ENCODE measurements around the gene IRF1. TPM values are rescaled to one million over a fixed set of nuclear protein-coding genes. Genes with fewer than 3 reads are reported as not detected.

IRF1 gene
- total and polyA plus RNA-seq, 2 of the 8 experiments (the other 6 are each of a cell fraction or from before 2014, with no cell fraction given), result 4.0 to 8.5 TPM

GRCh38 chr5:132539716-132540115, 49.1 kb upstream of the IRF1 start:
- H4K91ac ChIP-seq (replicated peaks; ENCODE audit: insufficient read length, low read length), result no peak overlapping the region
- H3K56ac ChIP-seq (replicated peaks; ENCODE audit: insufficient read length, low read depth, low read length), result no peak overlapping the region
- H4K5ac ChIP-seq (ENCODE audit: insufficient read length, low read depth, low read length), result no peak overlapping the region
- CTCF ChIA-PET (ENCODE audit: partially characterized antibody), result interaction anchor here (1.2 to 1.7 kb wide), 2 partner anchors 8 to 13 kb away, joined by 3 to 16 read pairs; no protein-coding TSS in a partner anchor
- no peak overlapping the region for H2AK5ac ChIP-seq (ENCODE audit: low read depth, low read length)
- POLR2A ChIA-PET (ENCODE audit: partially characterized antibody), result no interaction called here
- no peaks in the 10 kb centered on the region for H4K20me1 ChIP-seq (replicated peaks in 1 of 2; ENCODE audit: control insufficient read depth in 1 of 2, insufficient read depth in 2 of 2, low read length in 2 of 2)
- H3K23me2 ChIP-seq (ENCODE audit: low read depth, low read length), result no peaks in the 10 kb centered on the region; the same call in 1 of the 2 replicates
- H3K79me1 ChIP-seq (ENCODE audit: low read depth, low read length), result no peaks in the 10 kb centered on the region
- no peak overlapping the region for H2BK20ac ChIP-seq (ENCODE audit: low read length)
- FAIRE-seq (no peak), DNase-seq (ENCODE audit: low read depth in 1 of 2, low spot score in 2 of 2) (no peak)
- H3K4ac ChIP-seq (replicated peaks; ENCODE audit: insufficient read length, low read depth, low read length), result no peak overlapping the region
- no peak overlapping the region for H3K4me2 ChIP-seq (ENCODE audit: insufficient read depth in 1 of 2, low read depth in 2 of 2, low read length in 2 of 2)
- H3K36me3 ChIP-seq (ENCODE audit: control insufficient read depth in 2 of 4, insufficient read depth in 4 of 4, low read length in 3 of 4), result no peaks in the 10 kb centered on the region
- H2BK12ac ChIP-seq (ENCODE audit: low read depth, low read length), result no peak overlapping the region
- H3K9me3 ChIP-seq (ENCODE audit: insufficient read depth in 2 of 2, low read depth in 1 of 2, low read length in 1 of 2), result no peaks in the 10 kb centered on the region
- H4K8ac ChIP-seq (ENCODE audit: extremely low read depth, insufficient read depth, low read length), result no peak overlapping the region
- no peak overlapping the region for H3K4me3 ChIP-seq (ENCODE audit: extremely low read depth in 1 of 4, insufficient read depth in 2 of 4, low read depth in 3 of 4, low read length in 4 of 4)
- H3K18ac ChIP-seq (ENCODE audit: extremely low read depth, low read length), result no peak overlapping the region
- no peak overlapping the region for H2BK15ac ChIP-seq (ENCODE audit: low read length)
- no peaks in the 10 kb centered on the region for H3K79me2 ChIP-seq (ENCODE audit: control insufficient read depth in 1 of 2, insufficient read depth in 2 of 2, low read length in 2 of 2)
- no peak overlapping the region for H2AFZ ChIP-seq (ENCODE audit: low read length)
- H3K27me3 ChIP-seq (replicated peaks in 1 of 4; ENCODE audit: control insufficient read depth in 3 of 4, extremely low read depth in 1 of 4, insufficient read depth in 3 of 4, low read length in 3 of 4), result no peaks in the 10 kb centered on the region
- H2BK120ac ChIP-seq (replicated peaks; ENCODE audit: low read depth, low read length), result no peak overlapping the region
- no peak overlapping the region for H3K23ac ChIP-seq (ENCODE audit: insufficient read length)
- H3K14ac ChIP-seq (ENCODE audit: insufficient read length), result no peak overlapping the region
- no peaks in the 10 kb centered on the region; a peak in 1 of 7 replicates for H3K4me1 ChIP-seq (replicated peaks in 1 of 4; ENCODE audit: control insufficient read depth in 3 of 4, insufficient read depth in 4 of 4, low read length in 3 of 4)
- WGBS, 2 experiments (ENCODE audit: extremely low coverage in 1 of 2, insufficient coverage in 1 of 2, insufficient read length in 1 of 2, insufficient replicate concordance in 2 of 2, low coverage in 1 of 2, low lambda C conversion rate in 2 of 2, missing lambda C conversion rate in 1 of 2), result 83 to 100% methylated on average over 1 to 4 of the region's 4 CpGs
- H3K9ac ChIP-seq (replicated peaks in 1 of 4; ENCODE audit: extremely low read depth in 1 of 4, low read depth in 3 of 4, low read length in 3 of 4), result no peak overlapping the region
- H2BK5ac ChIP-seq (ENCODE audit: low read depth, low read length), result no peak overlapping the region
- no peak overlapping the region for H3K27ac ChIP-seq (ENCODE audit: low read depth, low read length)
- no peak for TF ChIP-seq RAD21 (IDR thresholded peaks at IDR 0.05 in 1 of 2, conservative IDR thresholded peaks at IDR 0.05 in 1 of 2; ENCODE audit: low read depth in 2 of 2, low read length in 2 of 2)
- no peak for TF ChIP-seq MAFK (IDR thresholded peaks at IDR 0.05; ENCODE audit: low read depth, low read length)
- TF ChIP-seq POLR2A (IDR thresholded peaks at IDR 0.05; ENCODE audit: control extremely low read depth in 1 of 2, low read depth in 2 of 2, low read length in 2 of 2), result no peak
- no peak for TF ChIP-seq RFX5 (IDR thresholded peaks at IDR 0.05; ENCODE audit: borderline replicate concordance, low read depth, low read length)
- no peak for TF ChIP-seq SRF (IDR thresholded peaks at IDR 0.05; ENCODE audit: low read depth, low read length)
- no peak for TF ChIP-seq ASH2L (IDR thresholded peaks at IDR 0.05; ENCODE audit: low read length)
- TF ChIP-seq RXRA (IDR thresholded peaks at IDR 0.05; ENCODE audit: insufficient read depth, low read depth, low read length), result no peak

All from H1 (cell line).